HG03045 (cell line): ENCODE results near the gene IFT80.
A peak's percentile ranks its signal among the peaks of the same experiment; 100 is the strongest.

ENCODE experiments used
- ATAC-seq: cut with Tn5 transposase; IDR thresholded peaks from one replicate; pipeline ENCODE4 v1.9.1; 2021; ENCODE audit warnings: mild to moderate bottlenecking, moderate library complexity; ENCODE audit not compliant: unreplicated experiment

IFT80 gene

DNA sequence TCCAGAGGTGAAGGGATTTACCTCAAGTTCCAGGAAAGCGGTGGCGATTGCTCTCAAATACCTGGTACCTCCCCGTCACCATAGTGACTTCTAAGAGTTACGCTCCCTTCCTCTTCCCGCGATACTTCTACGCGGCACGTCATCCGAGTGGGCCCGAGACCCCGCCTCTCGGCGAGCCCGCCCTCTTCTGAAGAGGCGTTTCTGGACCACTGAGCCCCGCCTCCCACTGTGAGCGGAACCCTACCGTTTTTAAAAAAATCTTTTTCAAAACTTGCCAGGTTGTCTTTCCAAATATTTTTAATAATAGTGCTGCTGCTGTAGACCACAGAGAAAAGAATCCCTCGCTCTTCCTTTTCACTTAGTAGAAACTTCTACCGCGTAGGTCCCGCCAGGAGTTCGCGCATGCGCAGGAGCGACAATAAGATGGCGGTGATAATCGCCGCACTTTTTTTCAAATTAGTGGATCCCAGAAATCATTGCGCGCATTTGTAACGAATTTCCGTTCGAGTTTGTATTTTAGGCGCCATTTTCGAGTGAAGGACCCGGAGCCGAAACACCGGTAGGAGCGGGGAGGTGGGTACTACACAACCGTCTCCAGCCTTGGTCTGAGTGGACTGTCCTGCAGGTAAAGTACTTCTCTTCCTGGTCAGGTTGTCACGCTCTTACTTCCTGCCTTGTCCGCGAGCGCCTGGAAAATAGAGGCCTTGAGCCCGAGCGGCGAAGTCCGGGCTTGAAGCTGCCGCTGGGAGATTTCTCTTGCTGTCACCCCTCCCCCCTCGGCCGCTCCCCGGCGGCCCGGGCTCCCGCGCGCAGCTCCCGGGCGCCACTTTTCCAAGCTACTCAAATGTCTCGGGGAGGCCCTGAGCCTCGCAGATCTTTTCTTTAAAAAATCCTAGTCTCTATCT is at the start of gene IFT80, which contains the start of gene SMC4:
Gene IFT80, minus strand, starts transcription at position 101 of the 905 bp plus-strand sequence. CDS start 14,625 bp downstream, outside the sequence.
Gene SMC4, plus strand, starts transcription at position 526 of the 905 bp plus-strand sequence. CDS start 1,177 bp downstream, outside the sequence.
- ATAC-seq = peak; percentile 91

DNA sequence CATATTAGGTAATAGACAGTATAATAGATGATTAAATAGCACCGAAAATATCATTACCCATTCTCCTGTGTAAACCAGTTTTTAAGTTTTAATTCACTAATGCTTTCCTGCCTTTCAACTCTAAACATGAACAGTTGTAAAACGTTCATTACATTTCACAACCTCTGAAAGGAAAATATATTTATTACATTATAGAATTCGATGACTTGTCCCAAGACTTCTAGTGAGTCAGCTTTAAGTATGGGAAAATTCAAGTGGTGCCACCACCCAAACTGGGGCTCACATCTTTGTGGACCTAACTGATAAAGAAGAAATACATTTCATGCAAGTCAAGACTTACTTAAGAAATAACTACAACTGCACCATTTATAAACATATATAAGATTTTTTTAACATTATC is 48.5 kb upstream of the IFT80 start:
- ATAC-seq = no peak

- no peak for ATAC-seq
Measured at GRCh38 chr3:160446522-160447056, 47.6 kb upstream of the IFT80 start.

DNA sequence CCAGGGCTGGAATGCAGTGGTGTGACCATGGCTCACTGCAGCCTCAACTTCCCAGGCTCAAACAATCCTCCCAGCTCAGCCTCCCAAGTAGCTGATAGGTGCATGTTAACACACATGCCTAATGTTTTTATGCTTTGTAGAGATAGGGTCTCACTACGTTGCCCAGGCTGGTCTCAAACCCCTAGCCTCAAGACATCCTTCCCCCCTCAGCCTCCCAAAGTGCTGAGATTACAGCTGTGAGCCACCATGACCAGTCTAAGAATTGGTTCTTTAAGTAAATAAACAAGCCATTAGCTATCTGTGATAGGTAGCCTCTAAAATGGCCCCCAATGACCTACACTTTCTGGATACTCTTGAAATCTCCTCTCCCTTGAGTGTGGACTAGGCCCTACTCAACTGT is 46.8 kb upstream of the IFT80 start:
- ATAC-seq = no peak

DNA sequence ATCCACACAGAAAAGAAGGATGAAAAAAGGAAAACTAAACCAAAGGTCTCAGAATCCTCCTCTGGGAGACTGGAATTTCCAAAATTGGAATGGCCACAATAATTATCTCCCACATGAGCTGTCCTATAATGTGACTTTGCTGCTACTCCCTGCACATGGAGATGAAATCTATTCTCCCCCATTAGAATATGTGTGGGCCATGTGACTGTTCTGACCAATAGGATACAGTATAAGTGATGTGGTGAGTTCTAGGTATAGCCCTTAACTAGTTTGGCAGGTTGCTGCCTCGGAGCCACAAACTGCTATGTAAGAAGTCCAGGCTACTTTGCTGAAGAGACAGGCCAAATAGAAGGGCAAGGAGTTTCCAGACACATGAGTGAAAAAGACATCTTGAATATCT is 45.4 kb upstream of the IFT80 start:
- ATAC-seq = no peak

DNA sequence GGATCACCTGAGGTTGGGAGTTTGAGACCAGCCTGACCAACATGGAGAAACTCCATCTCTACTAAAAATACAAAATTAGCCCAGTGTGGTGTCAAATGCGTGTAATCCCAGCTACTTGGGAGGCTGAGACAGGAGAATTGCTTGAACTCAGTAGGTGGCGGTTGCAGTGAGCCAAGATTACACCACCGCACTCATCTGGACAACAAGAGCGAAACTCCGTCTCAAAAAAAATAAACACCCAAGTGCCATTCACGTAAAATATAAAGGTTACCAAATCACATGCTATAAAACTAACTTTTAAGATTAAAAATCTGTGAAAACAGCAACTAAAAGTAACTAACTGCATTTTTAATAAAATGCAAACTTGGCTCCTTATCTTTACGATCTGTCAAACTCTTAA is 41.7 kb upstream of the IFT80 start:
- no peak for ATAC-seq

DNA sequence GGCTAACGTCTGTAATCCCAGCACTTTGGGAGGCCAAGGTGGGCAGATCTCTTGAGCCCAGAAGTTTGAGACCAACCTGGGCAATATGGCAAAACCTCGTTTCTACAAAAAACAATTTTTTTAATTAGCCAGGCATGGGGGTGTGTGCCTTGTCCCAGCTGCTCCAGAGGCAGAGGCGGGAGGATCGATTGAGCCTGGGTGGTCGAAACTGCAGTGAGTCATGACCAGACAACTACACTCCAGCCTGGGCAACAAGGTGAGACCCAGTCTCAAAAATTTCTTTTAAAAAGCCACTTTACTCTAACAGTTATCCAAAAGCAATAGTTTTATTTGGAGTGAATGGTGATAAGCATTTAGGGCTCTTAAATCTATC is 38.0 kb upstream of the IFT80 start:
- ATAC-seq = no peak

DNA sequence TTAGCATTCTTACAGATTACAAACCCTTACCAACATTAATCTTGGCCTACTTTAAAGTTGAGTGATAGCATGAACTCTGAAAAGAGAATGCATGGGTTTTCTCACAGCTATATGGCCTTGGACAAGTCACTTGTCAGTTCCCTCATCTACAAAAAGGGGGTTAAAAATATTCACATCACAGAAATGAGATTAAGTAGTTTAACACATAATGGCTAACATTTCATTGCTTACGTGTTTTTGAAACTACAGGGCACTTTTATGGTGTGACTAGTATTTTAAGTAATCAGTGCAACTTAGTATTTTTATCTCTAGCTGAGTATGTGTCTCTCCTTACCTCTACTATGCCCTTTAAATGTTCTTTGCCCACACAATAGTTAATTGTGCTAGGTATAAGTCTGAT is 36.7 kb upstream of the IFT80 start:
- ATAC-seq = no peak

DNA sequence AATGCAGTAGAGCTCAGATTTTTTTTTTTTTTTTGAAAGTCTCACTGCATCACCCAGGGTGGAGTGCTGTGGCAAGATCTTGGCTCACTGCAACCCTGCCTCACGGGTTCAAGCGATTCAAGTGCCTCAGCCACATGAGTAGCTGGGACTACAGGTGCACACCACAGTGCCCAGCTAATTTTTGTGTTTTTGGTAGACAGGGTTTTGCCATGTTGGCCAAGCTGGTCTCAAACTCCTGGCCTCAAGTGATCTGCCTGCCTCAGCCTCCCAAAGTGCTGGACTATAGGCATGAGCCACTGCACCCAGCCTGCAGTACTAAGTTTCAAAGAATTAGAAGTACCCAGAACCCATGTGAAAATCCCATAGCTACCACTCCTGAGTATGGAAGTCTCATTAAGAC is 36.1 kb upstream of the IFT80 start:
- ATAC-seq = no peak

DNA sequence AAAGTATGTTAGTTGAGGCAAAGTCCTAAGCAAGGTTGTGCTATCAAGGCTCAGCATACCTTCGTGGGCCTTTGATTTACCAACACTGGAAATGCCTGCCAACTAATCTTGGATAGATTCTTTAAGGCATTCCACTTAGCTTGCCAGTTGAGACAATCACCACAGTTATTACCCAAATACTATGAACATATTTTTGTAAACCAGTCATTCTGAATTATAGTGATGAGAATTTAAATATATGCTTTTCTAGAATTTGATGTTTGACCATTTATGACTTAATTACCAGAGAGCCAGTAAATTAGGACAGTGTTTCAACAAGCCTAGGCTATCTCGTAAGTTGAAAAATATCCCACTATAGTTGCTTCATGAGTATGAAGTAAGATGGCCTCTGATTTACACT is 35.0 kb upstream of the IFT80 start:
- no peak for ATAC-seq

DNA sequence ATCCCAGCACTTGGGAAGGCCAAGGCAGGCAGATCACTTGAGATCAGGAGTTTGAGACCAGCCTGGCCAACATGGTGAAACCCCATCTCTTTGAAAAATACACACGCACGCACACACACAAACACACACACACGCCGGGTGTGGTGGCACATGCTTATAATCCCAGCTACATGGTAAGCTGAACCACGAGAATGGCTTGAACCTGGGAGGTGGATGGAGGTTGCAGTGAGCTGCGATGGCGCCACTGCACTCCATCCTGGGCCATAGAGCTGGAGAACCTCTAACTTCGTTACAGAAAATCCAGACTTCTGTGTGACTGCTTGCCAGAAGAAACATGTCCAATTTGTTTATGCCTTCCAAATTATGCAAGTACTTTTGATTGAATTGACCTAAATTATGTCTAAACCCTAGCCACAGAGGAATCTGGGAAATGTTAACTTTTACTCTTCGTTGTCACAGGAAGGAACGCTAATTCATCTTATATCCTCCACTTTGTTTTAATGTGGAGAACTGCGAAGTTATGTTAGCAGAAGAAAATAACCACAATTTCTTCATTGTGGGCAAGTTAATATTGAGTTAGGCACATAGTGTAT is 28.9 kb upstream of the IFT80 start:
- ATAC-seq = no peak

GRCh38 chr3:160417311-160417710 is 18.3 kb upstream of the IFT80 start:
- ATAC-seq = no peak

- peak; percentile 64 for ATAC-seq
Measured at GRCh38 chr3:160413613-160414248, 14.7 kb upstream of the IFT80 start.

DNA sequence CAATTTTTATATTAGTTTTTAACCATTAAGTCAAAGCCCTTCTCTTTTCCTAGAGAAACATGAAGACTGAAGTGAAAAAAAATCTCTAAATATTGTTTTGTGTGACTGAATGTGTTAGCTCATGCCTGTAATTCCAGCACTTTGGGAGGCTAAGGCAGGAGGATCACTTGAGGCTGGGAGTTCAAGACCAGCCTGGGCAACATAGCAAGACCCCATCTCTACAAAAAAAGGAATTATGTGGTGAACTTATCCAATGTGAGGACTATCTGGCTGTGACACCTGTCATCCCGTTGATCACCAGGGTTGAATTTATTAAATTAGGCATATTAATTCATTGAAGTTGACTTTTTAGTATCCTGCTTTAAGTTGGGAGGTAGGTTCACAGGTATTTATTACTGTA is 13.5 kb upstream of the IFT80 start:
- no peak for ATAC-seq

GRCh38 chr3:160409812-160410610 is 11.0 kb upstream of the IFT80 start:
- ATAC-seq = no peak

DNA sequence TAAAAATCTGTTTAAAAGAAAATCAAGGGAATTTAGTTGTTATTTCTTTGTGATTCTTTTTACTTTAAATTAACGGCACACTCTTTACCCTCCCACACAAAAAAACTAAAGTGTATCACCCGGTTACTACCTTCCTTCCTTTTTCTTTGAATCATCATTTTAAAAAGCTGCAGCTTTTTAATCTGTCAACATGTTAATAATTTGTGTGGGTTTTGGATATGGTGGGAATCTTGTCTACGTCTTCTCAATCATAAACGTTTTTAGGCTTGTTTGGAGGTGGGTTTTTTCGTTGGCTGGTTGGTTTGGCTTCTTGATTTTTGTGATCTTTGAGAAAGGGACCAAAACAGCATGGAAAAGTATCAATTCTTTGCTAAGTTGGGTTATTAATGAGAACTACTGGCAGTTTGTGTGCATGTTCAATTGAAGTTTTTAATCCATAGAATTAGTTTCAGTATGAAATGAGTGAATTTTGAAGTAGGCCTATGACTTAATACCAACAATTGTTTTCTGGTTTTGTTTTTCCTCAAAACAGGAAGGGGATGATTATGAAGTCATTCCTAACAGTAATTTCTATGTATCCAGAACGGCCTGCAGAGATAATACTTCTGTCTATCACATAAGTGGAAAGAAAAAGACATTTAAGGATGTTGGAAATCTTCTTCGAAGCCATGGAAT is 4.9 kb upstream of the IFT80 start:
- no peak for ATAC-seq

- no peak for ATAC-seq
Measured at GRCh38 chr3:160403028-160403545, 4.1 kb upstream of the IFT80 start.

DNA sequence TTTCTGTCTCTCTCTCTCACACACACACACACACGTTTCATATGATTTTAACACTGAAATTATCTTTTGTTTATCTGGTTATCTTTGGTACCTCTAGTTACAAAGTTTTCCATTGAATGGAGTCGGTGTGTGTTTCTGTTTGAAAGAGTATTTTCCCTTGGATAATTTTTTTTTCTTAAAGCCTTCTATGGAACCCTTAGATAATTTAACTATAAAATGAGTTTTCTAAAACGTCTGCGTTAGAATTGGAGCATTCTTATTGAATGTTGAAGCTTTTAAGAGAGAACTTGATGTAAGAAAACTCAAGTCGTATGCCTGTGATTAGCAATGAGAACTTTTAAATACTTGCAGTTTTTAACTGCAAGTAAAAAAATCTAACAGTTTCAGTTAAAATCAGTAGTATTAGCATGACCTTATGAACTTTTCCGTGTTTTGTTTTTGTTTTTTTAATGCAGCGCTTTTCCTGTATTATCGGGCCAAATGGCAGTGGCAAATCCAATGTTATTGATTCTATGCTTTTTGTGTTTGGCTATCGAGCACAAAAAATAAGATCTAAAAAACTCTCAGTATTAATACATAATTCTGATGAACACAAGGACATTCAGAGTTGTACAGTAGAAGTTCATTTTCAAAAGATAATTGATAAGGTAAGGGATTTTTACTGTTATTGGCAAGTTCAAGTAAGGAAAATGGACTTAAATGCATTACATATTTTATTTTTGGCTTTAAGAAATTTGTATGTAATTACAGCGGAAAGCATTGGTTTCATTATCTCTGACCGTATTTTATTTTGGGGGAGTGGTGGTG is 3.4 kb upstream of the IFT80 start:
- no peak for ATAC-seq
